ENCODE measurements around the gene DAB2IP.

- no peak for TF ChIP-seq FOXK1 (CRISPR knock-in tag; IDR thresholded peaks at IDR 0.05)
- TF ChIP-seq, protein P1, sequence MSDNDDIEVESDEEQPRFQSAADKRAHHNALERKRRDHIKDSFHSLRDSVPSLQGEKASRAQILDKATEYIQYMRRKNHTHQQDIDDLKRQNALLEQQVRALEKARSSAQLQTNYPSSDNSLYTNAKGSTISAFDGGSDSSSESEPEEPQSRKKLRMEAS (CRISPR knock-in tag; IDR thresholded peaks at IDR 0.05), result no peak
- TF ChIP-seq SMAD4 (CRISPR knock-in tag; IDR thresholded peaks at IDR 0.05), result no peak
- TF ChIP-seq, protein P2, sequence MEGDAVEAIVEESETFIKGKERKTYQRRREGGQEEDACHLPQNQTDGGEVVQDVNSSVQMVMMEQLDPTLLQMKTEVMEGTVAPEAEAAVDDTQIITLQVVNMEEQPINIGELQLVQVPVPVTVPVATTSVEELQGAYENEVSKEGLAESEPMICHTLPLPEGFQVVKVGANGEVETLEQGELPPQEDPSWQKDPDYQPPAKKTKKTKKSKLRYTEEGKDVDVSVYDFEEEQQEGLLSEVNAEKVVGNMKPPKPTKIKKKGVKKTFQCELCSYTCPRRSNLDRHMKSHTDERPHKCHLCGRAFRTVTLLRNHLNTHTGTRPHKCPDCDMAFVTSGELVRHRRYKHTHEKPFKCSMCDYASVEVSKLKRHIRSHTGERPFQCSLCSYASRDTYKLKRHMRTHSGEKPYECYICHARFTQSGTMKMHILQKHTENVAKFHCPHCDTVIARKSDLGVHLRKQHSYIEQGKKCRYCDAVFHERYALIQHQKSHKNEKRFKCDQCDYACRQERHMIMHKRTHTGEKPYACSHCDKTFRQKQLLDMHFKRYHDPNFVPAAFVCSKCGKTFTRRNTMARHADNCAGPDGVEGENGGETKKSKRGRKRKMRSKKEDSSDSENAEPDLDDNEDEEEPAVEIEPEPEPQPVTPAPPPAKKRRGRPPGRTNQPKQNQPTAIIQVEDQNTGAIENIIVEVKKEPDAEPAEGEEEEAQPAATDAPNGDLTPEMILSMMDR (IDR thresholded peaks at IDR 0.05), result no peak
- no peak for TF ChIP-seq USF1 (CRISPR knock-in tag; IDR thresholded peaks at IDR 0.05)
- TF ChIP-seq TEAD1 (CRISPR knock-in tag; IDR thresholded peaks at IDR 0.05), result no peak
- no peak for TF ChIP-seq IRF1 (CRISPR knock-in tag; IDR thresholded peaks at IDR 0.05)
- TF ChIP-seq USF2 (CRISPR knock-in tag; IDR thresholded peaks at IDR 0.05), result no peak
- TF ChIP-seq CBFB (CRISPR knock-in tag; IDR thresholded peaks at IDR 0.05; ENCODE audit: low read depth), result no peak
- TF ChIP-seq, protein P3, sequence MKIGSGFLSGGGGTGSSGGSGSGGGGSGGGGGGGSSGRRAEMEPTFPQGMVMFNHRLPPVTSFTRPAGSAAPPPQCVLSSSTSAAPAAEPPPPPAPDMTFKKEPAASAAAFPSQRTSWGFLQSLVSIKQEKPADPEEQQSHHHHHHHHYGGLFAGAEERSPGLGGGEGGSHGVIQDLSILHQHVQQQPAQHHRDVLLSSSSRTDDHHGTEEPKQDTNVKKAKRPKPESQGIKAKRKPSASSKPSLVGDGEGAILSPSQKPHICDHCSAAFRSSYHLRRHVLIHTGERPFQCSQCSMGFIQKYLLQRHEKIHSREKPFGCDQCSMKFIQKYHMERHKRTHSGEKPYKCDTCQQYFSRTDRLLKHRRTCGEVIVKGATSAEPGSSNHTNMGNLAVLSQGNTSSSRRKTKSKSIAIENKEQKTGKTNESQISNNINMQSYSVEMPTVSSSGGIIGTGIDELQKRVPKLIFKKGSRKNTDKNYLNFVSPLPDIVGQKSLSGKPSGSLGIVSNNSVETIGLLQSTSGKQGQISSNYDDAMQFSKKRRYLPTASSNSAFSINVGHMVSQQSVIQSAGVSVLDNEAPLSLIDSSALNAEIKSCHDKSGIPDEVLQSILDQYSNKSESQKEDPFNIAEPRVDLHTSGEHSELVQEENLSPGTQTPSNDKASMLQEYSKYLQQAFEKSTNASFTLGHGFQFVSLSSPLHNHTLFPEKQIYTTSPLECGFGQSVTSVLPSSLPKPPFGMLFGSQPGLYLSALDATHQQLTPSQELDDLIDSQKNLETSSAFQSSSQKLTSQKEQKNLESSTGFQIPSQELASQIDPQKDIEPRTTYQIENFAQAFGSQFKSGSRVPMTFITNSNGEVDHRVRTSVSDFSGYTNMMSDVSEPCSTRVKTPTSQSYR (CRISPR knock-in tag; IDR thresholded peaks at IDR 0.05), result no peak
- no peak for TF ChIP-seq ZBTB21 (CRISPR knock-in tag; IDR thresholded peaks at IDR 0.05; ENCODE audit: borderline replicate concordance)
Measured at GRCh38 chr9:121658166-121658565, 6.7 kb downstream of the DAB2IP start.
